ENCODE measurements around the gene ELOVL7. TPM values are rescaled to one million over a fixed set of nuclear protein-coding genes. Genes with fewer than 3 reads are reported as not detected.

Gene ELOVL7
- total and polyA plus RNA-seq, 2 experiments from 2014 or later: 0.42 to 1.6 TPM

DNA sequence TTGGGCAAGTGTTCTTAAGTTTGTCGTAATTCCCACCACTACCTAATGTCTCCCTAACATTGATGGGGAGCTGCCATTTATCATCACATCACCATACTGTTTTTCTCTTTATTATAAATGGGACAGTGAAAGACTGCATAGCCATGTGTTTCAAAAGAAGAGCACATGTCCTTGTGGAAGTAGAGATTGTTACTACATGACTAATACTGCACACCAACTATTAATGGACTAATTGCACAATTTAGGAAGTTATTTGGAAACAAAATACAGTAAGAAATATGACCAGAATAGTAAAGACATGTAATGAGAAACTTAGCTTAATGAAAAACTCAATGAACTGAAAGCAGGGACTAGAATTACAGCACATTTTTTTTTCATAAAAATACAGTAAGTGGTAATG is 12.0 kb upstream of the ELOVL7 start:
- Histone ChIP-seq H3K4me1 (ENCODE audit: low read depth) (peaks cover 4% of the 10 kb centered on the region), H3K27me3 (no peaks in the 10 kb centered on the region), H3K4me3 (no peak overlapping the region), H3K9me3 (ENCODE audit: low read depth) (no peaks in the 10 kb centered on the region), H3K36me3 (no peaks in the 10 kb centered on the region), H3K27ac (no peak overlapping the region)
- DNase-seq (ENCODE audit: low read depth in 1 of 2, low spot score in 1 of 2): peak in 1 of 2 donors; percentile 72
- TF ChIP-seq, protein P1, sequence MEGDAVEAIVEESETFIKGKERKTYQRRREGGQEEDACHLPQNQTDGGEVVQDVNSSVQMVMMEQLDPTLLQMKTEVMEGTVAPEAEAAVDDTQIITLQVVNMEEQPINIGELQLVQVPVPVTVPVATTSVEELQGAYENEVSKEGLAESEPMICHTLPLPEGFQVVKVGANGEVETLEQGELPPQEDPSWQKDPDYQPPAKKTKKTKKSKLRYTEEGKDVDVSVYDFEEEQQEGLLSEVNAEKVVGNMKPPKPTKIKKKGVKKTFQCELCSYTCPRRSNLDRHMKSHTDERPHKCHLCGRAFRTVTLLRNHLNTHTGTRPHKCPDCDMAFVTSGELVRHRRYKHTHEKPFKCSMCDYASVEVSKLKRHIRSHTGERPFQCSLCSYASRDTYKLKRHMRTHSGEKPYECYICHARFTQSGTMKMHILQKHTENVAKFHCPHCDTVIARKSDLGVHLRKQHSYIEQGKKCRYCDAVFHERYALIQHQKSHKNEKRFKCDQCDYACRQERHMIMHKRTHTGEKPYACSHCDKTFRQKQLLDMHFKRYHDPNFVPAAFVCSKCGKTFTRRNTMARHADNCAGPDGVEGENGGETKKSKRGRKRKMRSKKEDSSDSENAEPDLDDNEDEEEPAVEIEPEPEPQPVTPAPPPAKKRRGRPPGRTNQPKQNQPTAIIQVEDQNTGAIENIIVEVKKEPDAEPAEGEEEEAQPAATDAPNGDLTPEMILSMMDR (IDR thresholded peaks at IDR 0.05; ENCODE audit: low read depth, low read length): no peak

DNA sequence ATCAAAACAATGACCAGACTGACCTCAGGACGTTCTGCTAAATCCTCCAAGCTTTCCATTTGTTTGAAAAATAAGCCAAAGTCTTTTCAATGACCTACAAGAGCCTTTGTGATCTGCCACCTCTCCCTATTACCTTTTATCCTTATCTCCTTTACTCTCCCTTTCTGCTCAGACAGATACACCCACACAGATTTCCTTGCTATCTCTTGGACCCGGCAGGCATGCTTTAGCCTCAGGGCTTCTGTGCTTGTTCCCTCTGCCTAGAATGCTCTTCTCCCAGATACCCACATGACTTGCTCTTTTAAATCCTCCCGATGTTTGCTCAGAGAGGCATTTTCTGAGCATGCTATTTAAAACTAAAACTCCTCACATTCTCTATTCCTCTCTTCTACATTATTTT is 8.9 kb upstream of the ELOVL7 start:
- TF ChIP-seq, protein P1 (IDR thresholded peaks at IDR 0.05; ENCODE audit: low read depth, low read length): no peak
- H3K27ac ChIP-seq: no peak overlapping the region
- no peaks in the 10 kb centered on the region for H3K9me3 ChIP-seq (ENCODE audit: low read depth)
- H3K4me3 ChIP-seq: no peak overlapping the region
- H3K36me3 ChIP-seq: no peaks in the 10 kb centered on the region
- H3K27me3 ChIP-seq: no peaks in the 10 kb centered on the region
- H3K4me1 ChIP-seq (ENCODE audit: low read depth): peaks cover 4% of the 10 kb centered on the region
- DNase-seq (ENCODE audit: low read depth in 1 of 2, low spot score in 1 of 2): no peak

DNA sequence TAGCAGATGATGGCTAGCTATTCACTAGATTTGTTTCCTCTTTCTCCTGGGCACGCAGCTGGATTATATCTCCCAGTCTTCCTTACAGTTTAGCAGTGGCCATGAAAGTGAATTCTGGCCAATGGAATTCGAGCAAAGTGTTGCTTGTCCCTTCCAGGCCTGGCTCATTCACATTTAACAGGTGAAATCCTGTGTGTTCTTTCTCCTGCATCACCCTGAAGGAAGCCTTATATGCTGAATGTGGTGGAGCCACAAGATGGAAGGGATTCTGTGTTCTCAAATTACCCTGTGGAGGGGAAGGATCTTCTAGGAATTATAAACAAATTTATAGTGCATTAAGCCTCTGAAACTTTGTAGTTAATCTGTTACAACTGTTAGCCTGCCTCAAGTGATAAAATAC is 8.2 kb upstream of the ELOVL7 start:
- H3K4me1 ChIP-seq (ENCODE audit: low read depth): peaks cover 4% of the 10 kb centered on the region
- no peaks in the 10 kb centered on the region for H3K36me3 ChIP-seq
- no peak overlapping the region for H3K27ac ChIP-seq
- no peak for DNase-seq (ENCODE audit: low read depth in 1 of 2, low spot score in 1 of 2)
- no peaks in the 10 kb centered on the region for H3K27me3 ChIP-seq
- H3K4me3 ChIP-seq: no peak overlapping the region
- H3K9me3 ChIP-seq (ENCODE audit: low read depth): no peaks in the 10 kb centered on the region
- TF ChIP-seq, protein P1 (IDR thresholded peaks at IDR 0.05; ENCODE audit: low read depth, low read length): no peak

DNA sequence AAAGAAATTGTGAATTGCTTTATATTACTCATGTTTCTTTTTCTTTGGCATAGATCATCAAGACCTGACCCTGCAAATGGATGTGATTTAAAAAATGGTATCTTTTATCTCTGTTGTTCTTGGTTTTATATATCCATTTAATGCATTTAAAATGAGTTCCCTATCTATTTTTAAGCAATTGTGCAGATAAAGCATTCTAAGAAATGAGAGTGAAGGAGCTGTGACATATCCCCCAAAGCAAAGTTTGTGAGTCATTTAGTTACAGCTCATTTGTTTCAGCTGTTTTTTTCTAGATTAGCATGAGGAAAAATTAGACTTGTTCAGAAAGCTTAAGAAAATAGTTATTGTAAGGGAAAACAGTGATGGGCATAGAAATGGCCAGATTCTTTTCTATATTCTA is 7.6 kb upstream of the ELOVL7 start:
- Histone ChIP-seq H3K36me3 (no peaks in the 10 kb centered on the region), H3K27me3 (peaks cover 3% of the 10 kb centered on the region), H3K4me3 (no peak overlapping the region), H3K4me1 (ENCODE audit: low read depth) (peaks cover 4% of the 10 kb centered on the region), H3K27ac (no peak overlapping the region), H3K9me3 (ENCODE audit: low read depth) (no peaks in the 10 kb centered on the region)
- TF ChIP-seq, protein P1 (IDR thresholded peaks at IDR 0.05; ENCODE audit: low read depth, low read length): no peak
- DNase-seq (ENCODE audit: low read depth in 1 of 2, low spot score in 1 of 2): no peak

DNA sequence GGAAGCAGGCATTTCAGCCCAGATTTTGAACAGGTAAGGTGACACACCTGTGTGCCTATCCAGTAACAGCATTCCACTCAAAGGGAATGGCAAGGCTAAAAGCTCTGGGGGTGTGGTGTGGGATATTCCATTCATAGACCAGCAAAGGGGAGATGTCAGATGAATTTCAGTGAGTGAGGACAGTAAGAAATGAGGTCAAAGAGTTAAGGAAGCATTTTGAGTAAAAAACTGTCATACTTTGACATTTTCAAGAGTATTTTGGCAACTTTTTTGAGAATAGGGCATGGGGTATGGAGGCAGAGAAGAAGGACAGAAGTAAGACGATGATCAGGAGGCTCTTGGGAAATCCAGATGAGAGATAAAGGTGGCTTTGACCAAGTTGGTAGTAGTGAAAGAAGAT is 2.2 kb upstream of the ELOVL7 start:
- no peak overlapping the region for H3K27ac ChIP-seq
- no peaks in the 10 kb centered on the region for H3K9me3 ChIP-seq (ENCODE audit: low read depth)
- H3K36me3 ChIP-seq: no peaks in the 10 kb centered on the region
- no peak overlapping the region for H3K4me3 ChIP-seq
- DNase-seq (ENCODE audit: low read depth in 1 of 2, low spot score in 1 of 2): no peak
- TF ChIP-seq, protein P1 (IDR thresholded peaks at IDR 0.05; ENCODE audit: low read depth, low read length): no peak
- peaks cover 3% of the 10 kb centered on the region for H3K4me1 ChIP-seq (ENCODE audit: low read depth)
- H3K27me3 ChIP-seq: peaks cover 51% of the 10 kb centered on the region
